Endothelial cell of umbilical vein (primary cell): ENCODE results near the gene FADS2. TPM values are rescaled to one million over a fixed set of nuclear protein-coding genes. Genes with fewer than 3 reads are reported as not detected.

Experiments
- BruUV-seq: library from RNA; stranded (reverse); fragments of 400-500 nt; replicated peaks from 2 replicates; lab custom pipeline; 2021; lab: Mats Ljungman, UMichigan
- CTCF ChIA-PET: fragments of 300-600, 350-600 bp; sonication (Branson Sonifier 250); formaldehyde crosslinking; loops from one replicate; lab custom pipeline; 2021; ENCODE audit warnings: antibody characterized with exemption, inconsistent platforms; lab: Charles Lee
- POLR2A ChIA-PET: fragments of 300-600, 350-600 bp; sonication (Branson Sonifier 250); formaldehyde crosslinking; loops from one replicate; lab custom pipeline; 2021; ENCODE audit warnings: antibody characterized with exemption, inconsistent platforms; lab: Charles Lee
- DNase-seq: peaks from one replicate; pipeline ENCODE4 v3.0.0-alpha.2; 2011; ENCODE audit warnings: low read depth, low spot score
- FAIRE-seq: peaks from 2 replicates; lab custom pipeline; 2011; peaks lifted over from hg19 to GRCh38; lab: Jason Lieb, UNC
- H2AFZ ChIP-seq: 2 replicates; pipeline ENCODE4 v1.6.0; 2012; ENCODE audit warnings: low read depth, low read length, control low read depth, inconsistent platforms
- H3K27ac ChIP-seq: 2 replicates; pipeline ENCODE4 v1.5.1; 2011; ENCODE audit warnings: low read depth, mild to moderate bottlenecking, control low read depth, low read length, moderate library complexity; ENCODE audit not compliant: insufficient read depth
- H3K27me3 ChIP-seq, 2 experiments: 2 replicates each; pipeline versions ENCODE4 v1.6.0 to v1.6.1; 2011; ENCODE audit warnings: low read length in 2 of 2, mixed read lengths in 1 of 2; ENCODE audit not compliant: control insufficient read depth in 2 of 2, insufficient read depth in 2 of 2
- H3K36me3 ChIP-seq, 2 experiments: 2 replicates in 1 of 2; 3 replicates in 1 of 2; pipeline ENCODE4 v1.5.1; 2011; ENCODE audit warnings: low read length in 2 of 2, mild to moderate bottlenecking in 1 of 2, moderate library complexity in 1 of 2; ENCODE audit not compliant: control insufficient read depth in 2 of 2, insufficient read depth in 2 of 2; ENCODE audit errors: extremely low read depth in 1 of 2
- H3K4me1 ChIP-seq: 3 replicates; pipeline ENCODE4 v1.5.1; 2011; ENCODE audit warnings: mild to moderate bottlenecking, low read length; ENCODE audit not compliant: control insufficient read depth, insufficient read depth; ENCODE audit errors: extremely low read depth
- H3K4me2 ChIP-seq: 2 replicates; pipeline ENCODE4 v1.6.1; 2011; ENCODE audit warnings: low read length, control low read depth, mixed read lengths; ENCODE audit not compliant: insufficient read depth
- H3K4me3 ChIP-seq, 3 experiments: fragments of 200-600 bp in 1 of 3; sonication (generic), shearing (Covaris generic) in 1 of 3; replicated peaks in 1 of 3; 2 replicates each; pipeline ENCODE4 v1.5.1; 2011 to 2016; ENCODE audit warnings: control low read depth in 3 of 3, low read length in 3 of 3, mild to moderate bottlenecking in 2 of 3, inconsistent platforms in 1 of 3, low read depth in 1 of 3, moderate library complexity in 1 of 3; ENCODE audit not compliant: insufficient read depth in 1 of 3
- H3K79me2 ChIP-seq: 2 replicates; pipeline ENCODE4 v1.6.0; 2012; ENCODE audit warnings: low read length, inconsistent platforms; ENCODE audit not compliant: control insufficient read depth, insufficient read depth
- H3K9ac ChIP-seq: replicated peaks from 2 replicates; pipeline ENCODE3; 2011; ENCODE audit warnings: low read length, control low read depth; ENCODE audit not compliant: insufficient read depth; ENCODE audit errors: extremely low read depth
- H3K9me1 ChIP-seq: replicated peaks from 3 replicates; pipeline ENCODE4 v1.6.0; 2011; ENCODE audit warnings: mild to moderate bottlenecking, low read length; ENCODE audit not compliant: control insufficient read depth, insufficient read depth; ENCODE audit errors: extremely low read depth
- H3K9me3 ChIP-seq: replicated peaks from 2 replicates; pipeline ENCODE4 v1.5.1; 2012; ENCODE audit warnings: low read length, inconsistent platforms; ENCODE audit not compliant: control insufficient read depth, insufficient read depth
- H4K20me1 ChIP-seq: replicated peaks from 2 replicates; pipeline ENCODE3; 2011; ENCODE audit warnings: mild to moderate bottlenecking, low read length; ENCODE audit not compliant: control insufficient read depth, insufficient read depth; ENCODE audit errors: extremely low read depth
- EZH2 ChIP-seq: IDR thresholded peaks from 2 replicates; pipeline ENCODE4 v1.6.1; 2012; ENCODE audit warnings: borderline replicate concordance, low read depth, mild to moderate bottlenecking, moderate library complexity, low read length, inconsistent platforms; ENCODE audit not compliant: severe bottlenecking
- JUN ChIP-seq: IDR thresholded peaks from 2 replicates; pipeline ENCODE4 v1.6.1; 2011; ENCODE audit warnings: borderline replicate concordance, low read depth; ENCODE audit not compliant: insufficient read length, insufficient read depth
- POLR2A ChIP-seq: IDR thresholded peaks from 2 replicates; pipeline ENCODE4 v1.6.1; 2012; ENCODE audit warnings: low read depth, mild to moderate bottlenecking, control low read depth, low read length
- dilution Hi-C: fragments of 300-500 bp; cut with MboI; formaldehyde crosslinking; loops from one replicate; pipeline ENCODE4 v1.15.0; 2019; ENCODE audit warnings: low sequenced_read_pairs; ENCODE audit not compliant: extremely low pct_ligation_motif_present
- intact Hi-C: fragments of 100-400 bp; cut with micrococcal nuclease; formaldehyde crosslinking; loops from one replicate; pipeline ENCODE4 v1.10.0; 2022
- microRNA counts: library from miRNA; unstranded; fragments of <30 nt; microRNA quantifications from one replicate; lab custom pipeline; 2016
- microRNA-seq: library from miRNA; unstranded; fragments of <30 nt; microRNA quantifications from one replicate; pipeline ENCODE4 v1.2.0, GENCODE V29; 2021; ENCODE audit warnings: borderline number of aligned reads, borderline replicate concordance
- polyA plus RNA-seq, 4 experiments: library from polyadenylated mRNA; depleted of rRNA in 3 of 4; stranded (reverse) in 3 of 4; unstranded in 1 of 4; fragments of >200 nt; gene quantifications; 2 replicates each; pipeline versions ENCODE4 v1.2.1 to v1.2.3, GENCODE V29; 2011 to 2012; ENCODE audit warnings: missing spikeins in 1 of 4
- small RNA-seq: library from RNA; depleted of rRNA; stranded (forward); fragments of <200 nt; gene quantifications from one replicate; pipeline ENCODE3, GENCODE V24; 2012; ENCODE audit warnings: low replicate concordance, low read depth; ENCODE audit not compliant: insufficient read depth, insufficient read length
- total RNA-seq: library from RNA; stranded (reverse); gene quantifications from 2 replicates; pipeline ENCODE4 v1.2.3, GENCODE V29; 2021
- TF ChIP-seq, protein P1 (sequence below), 2 donors: IDR thresholded peaks; 1 replicate in 1 of 2; 2 replicates in 1 of 2; pipeline ENCODE4 v1.5.1; 2011; ENCODE audit warnings: low read length in 2 of 2, mild to moderate bottlenecking in 2 of 2, moderate library complexity in 2 of 2, control low read depth in 1 of 2, inconsistent platforms in 1 of 2, low read depth in 1 of 2; ENCODE audit not compliant: insufficient read depth in 1 of 2; ENCODE audit errors: extremely low read depth in 1 of 2

FADS2 gene
- total and polyA plus RNA-seq, 2 donors (not counting 3 experiments of a cell fraction or from before 2014, with no cell fraction given): 668 to 898 TPM

DNA sequence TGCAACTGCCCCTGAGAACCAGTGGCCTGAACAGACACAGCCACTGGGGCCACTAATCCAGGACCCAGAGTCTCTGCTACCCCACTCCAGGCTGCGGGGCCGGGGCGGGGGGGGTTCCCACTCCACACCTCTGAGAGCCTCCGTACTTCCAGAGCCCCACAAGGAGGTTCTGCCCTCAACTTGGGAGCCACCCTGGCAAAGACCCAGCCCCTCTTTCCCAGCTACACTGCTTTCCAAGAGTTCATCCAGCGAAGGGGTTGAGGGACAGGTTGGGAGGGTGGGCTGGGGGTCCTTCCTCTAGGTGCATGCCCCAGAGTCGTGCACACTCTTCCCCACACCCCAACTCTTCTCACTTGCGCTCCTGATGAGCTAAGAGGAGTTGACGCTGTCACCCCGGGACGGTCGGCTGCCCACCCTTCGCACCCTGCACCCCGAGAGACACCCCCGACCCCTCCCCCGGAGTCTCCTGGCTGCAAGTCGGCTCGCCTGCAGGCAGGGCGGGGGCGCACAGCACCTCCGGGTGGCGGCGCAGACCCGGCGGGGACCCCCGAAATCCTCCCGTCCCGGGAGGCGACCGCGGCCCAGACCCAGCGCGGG is 88.7 kb downstream of the FADS2 start:
- Histone ChIP-seq H3K9me3 (no peaks in the 10 kb centered on the region), H3K4me2 (peak overlapping the region; percentile 58), H3K4me3 (peak overlapping the region in 1 of 3 experiments; percentile 22), H3K79me2 (no peaks in the 10 kb centered on the region), H3K27ac (no peak overlapping the region), H3K9me1 (no peaks in the 10 kb centered on the region), H3K27me3 (peaks cover 11 to 22% of the 10 kb centered on the region in 2 experiments), H4K20me1 (no peaks in the 10 kb centered on the region), H3K36me3 (no peaks in the 10 kb centered on the region), H2AFZ (peak overlapping the region; percentile 67), H3K4me1 (no peaks in the 10 kb centered on the region), H3K9ac (no peak overlapping the region)
- BruUV-seq: no TSS peak
- FAIRE-seq (no peak), DNase-seq (no peak)
- intact Hi-C loops (no loop called here), dilution Hi-C loops (no loop called here)
- TF ChIP-seq POLR2A: no peak
- TF ChIP-seq, protein P1, sequence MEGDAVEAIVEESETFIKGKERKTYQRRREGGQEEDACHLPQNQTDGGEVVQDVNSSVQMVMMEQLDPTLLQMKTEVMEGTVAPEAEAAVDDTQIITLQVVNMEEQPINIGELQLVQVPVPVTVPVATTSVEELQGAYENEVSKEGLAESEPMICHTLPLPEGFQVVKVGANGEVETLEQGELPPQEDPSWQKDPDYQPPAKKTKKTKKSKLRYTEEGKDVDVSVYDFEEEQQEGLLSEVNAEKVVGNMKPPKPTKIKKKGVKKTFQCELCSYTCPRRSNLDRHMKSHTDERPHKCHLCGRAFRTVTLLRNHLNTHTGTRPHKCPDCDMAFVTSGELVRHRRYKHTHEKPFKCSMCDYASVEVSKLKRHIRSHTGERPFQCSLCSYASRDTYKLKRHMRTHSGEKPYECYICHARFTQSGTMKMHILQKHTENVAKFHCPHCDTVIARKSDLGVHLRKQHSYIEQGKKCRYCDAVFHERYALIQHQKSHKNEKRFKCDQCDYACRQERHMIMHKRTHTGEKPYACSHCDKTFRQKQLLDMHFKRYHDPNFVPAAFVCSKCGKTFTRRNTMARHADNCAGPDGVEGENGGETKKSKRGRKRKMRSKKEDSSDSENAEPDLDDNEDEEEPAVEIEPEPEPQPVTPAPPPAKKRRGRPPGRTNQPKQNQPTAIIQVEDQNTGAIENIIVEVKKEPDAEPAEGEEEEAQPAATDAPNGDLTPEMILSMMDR (IDR thresholded peaks at IDR 0.05; ENCODE audit: extremely low read depth in 1 of 2, insufficient read depth in 1 of 2, low read depth in 1 of 2, low read length in 2 of 2): no peak
- peak; percentile 21 for TF ChIP-seq EZH2
- no peak for TF ChIP-seq JUN
- ChIA-PET CTCF (interaction anchor here (1.1 to 2.3 kb wide), 3 partner anchors 18 to 191 kb away, joined by 4 to 11 read pairs (median 7); no protein-coding TSS in a partner anchor), POLR2A (no interaction called here)

MicroRNA genes within 50 kb of the gene (microRNA counts, 767-probe panel; counts per million panel counts)
- microRNA hsa-miR-1908 (lab: Ali Mortazavi, UCI): 723 counts per million, percentile 96 among the panel's probes with 10 or more counts
- 723 counts per million, percentile 96 among the panel's probes with 10 or more counts for microRNA hsa-miR-611 (lab: Ali Mortazavi, UCI)

Small RNAs within 50 kb of the gene (microRNA-seq; reads per million reads assigned to microRNA genes)
- 3.1 reads per million for gene MIR6746

Small RNAs within 50 kb of the gene (small RNA-seq; reads per million reads assigned to genes)
- gene MIR6746: not detected

Other genes with a start within 250 kb of the FADS2 start
- gene SYT7, start 247.2 kb upstream of the FADS2 start, total RNA-seq: 0.55 and 0.78 TPM in 2 replicates
- 0.08 and 0.13 TPM in 2 replicates for gene SYT7, start 247.2 kb upstream of the FADS2 start, polyA plus RNA-seq
- gene DAGLA, start 147.9 kb upstream of the FADS2 start, total RNA-seq: 3.5 and 4.7 TPM in 2 replicates
- 2.5 and 2.9 TPM in 2 replicates for gene DAGLA, start 147.9 kb upstream of the FADS2 start, polyA plus RNA-seq
- gene MYRF, start 75.7 kb upstream of the FADS2 start, total RNA-seq: 0.82 and 1.8 TPM in 2 replicates
- 0.98 and 1.1 TPM in 2 replicates for gene MYRF, start 75.7 kb upstream of the FADS2 start, polyA plus RNA-seq
- 139 and 140 TPM in 2 replicates for gene TMEM258, start 35.7 kb upstream of the FADS2 start, total RNA-seq
- 534 and 632 TPM in 2 replicates for gene TMEM258, start 35.7 kb upstream of the FADS2 start, polyA plus RNA-seq
- 57.9 and 60.5 TPM in 2 replicates for gene FEN1, start 35.4 kb upstream of the FADS2 start, total RNA-seq
- 22.9 and 29.3 TPM in 2 replicates for gene FEN1, start 35.4 kb upstream of the FADS2 start, polyA plus RNA-seq
- 109 and 110 TPM in 2 replicates for gene FADS1, start 11.3 kb upstream of the FADS2 start, total RNA-seq
- 121 and 125 TPM in 2 replicates for gene FADS1, start 11.3 kb upstream of the FADS2 start, polyA plus RNA-seq
- 204 and 216 TPM in 2 replicates for gene FADS3, start 63.2 kb downstream of the FADS2 start, total RNA-seq
- gene FADS3, start 63.2 kb downstream of the FADS2 start, polyA plus RNA-seq: 346 and 506 TPM in 2 replicates
- 1.2 and 3.6 TPM in 2 replicates for gene RAB3IL1, start 89.3 kb downstream of the FADS2 start, total RNA-seq
- 1.8 and 2.9 TPM in 2 replicates for gene RAB3IL1, start 89.3 kb downstream of the FADS2 start, polyA plus RNA-seq
- gene BEST1, start 122.1 kb downstream of the FADS2 start, total RNA-seq: 0.21 TPM in 1 of 2 replicates, not detected in the other
- 0.04 and 0.05 TPM in 2 replicates for gene BEST1, start 122.1 kb downstream of the FADS2 start, polyA plus RNA-seq
- 2,371 and 2,501 TPM in 2 replicates for gene FTH1, start 139.3 kb downstream of the FADS2 start, total RNA-seq
- gene FTH1, start 139.3 kb downstream of the FADS2 start, polyA plus RNA-seq: 1,123 and 1,177 TPM in 2 replicates